Right ventricle myocardium inferior (tissue), 1 donor: ENCODE measurements around the gene DET1. TPM values are rescaled to one million over a fixed set of nuclear protein-coding genes. Genes with fewer than 3 reads are reported as not detected.

Experiments used
- ATAC-seq: fragments of 200-7000 bp; cut with Tn5 transposase; one replicate; pipeline ENCODE4 v1.9.1; 2020; ENCODE audit warnings: mild to moderate bottlenecking, moderate library complexity
- DNase-seq: peaks from one replicate; pipeline ENCODE4 v3.0.0; 2021; ENCODE audit errors: missing footprints
- intact Hi-C: fragments of 100-400 bp; cut with DNase I; formaldehyde crosslinking; loops from one replicate; pipeline ENCODE4 v1.11.0; 2022
- total RNA-seq: library from RNA; stranded (reverse); fragmentation: NEBNext Ultra II Directional; extraction: Animal tissue kit (Norgen Biotek cat#: 25700); gene quantifications from one replicate; pipeline ENCODE4 v1.2.1, GENCODE V29; 2021
- donor health status: DM: no; HTN: yes; CAD: no; lungs with severe emphysema.

DET1 gene
- total RNA-seq, 1 donor from 2014 or later, result 6.5 TPM

- intact Hi-C loops, result no loop called here
- ATAC-seq, result no peak
- DNase-seq, result no peak
These were observed 36.5 kb downstream of the DET1 start for GRCh38 chr15:88509964-88510363.

GRCh38 chr15:88509321-88509720 is 37.2 kb downstream of the DET1 start:
- intact Hi-C loops, result no loop called here
- ATAC-seq (no peak), DNase-seq (no peak)

- no peak for DNase-seq
- intact Hi-C loops, result no loop called here
These were observed 39.9 kb downstream of the DET1 start for GRCh38 chr15:88506628-88507027.

GRCh38 chr15:88505721-88506120 is 40.8 kb downstream of the DET1 start:
- no peak for ATAC-seq
- intact Hi-C loops, result no loop called here
- DNase-seq, result no peak

More at GRCh38 chr15:88506628-88507027, 39.9 kb downstream of the DET1 start:
- no peak for ATAC-seq

- DNase-seq (no peak), ATAC-seq (no peak)
- intact Hi-C loops, result no loop called here
These were observed 42.0 kb downstream of the DET1 start for GRCh38 chr15:88504445-88504844.

GRCh38 chr15:88498996-88499395 is 47.5 kb downstream of the DET1 start:
- ATAC-seq (peak; percentile 68), DNase-seq (no peak)
- intact Hi-C loops, result loop anchor here (1.0 kb wide), 1 partner anchor 47 kb away; the partner anchor contains the start of gene DET1

- intact Hi-C loops, result no loop called here
- ATAC-seq, result peak; percentile 80
- DNase-seq, result peak; percentile 75
These were observed 49.2 kb downstream of the DET1 start for GRCh38 chr15:88497109-88497765.

- DNase-seq, result no peak
- no peak for ATAC-seq
- intact Hi-C loops, result no loop called here
These were observed 52.6 kb downstream of the DET1 start for GRCh38 chr15:88493844-88494243.

GRCh38 chr15:88491158-88491557 is 55.3 kb downstream of the DET1 start:
- intact Hi-C loops, result no loop called here
- ATAC-seq (no peak), DNase-seq (no peak)

GRCh38 chr15:88490036-88490435 is 56.4 kb downstream of the DET1 start:
- no peak for ATAC-seq
- intact Hi-C loops, result no loop called here
- no peak for DNase-seq

- DNase-seq, result no peak
- intact Hi-C loops, result loop anchor here (2.0 kb wide), 1 partner anchor 75 kb away; no protein-coding TSS in a partner anchor
These were observed 57.2 kb downstream of the DET1 start for GRCh38 chr15:88489321-88489720.

GRCh38 chr15:88487796-88488523 is 58.5 kb downstream of the DET1 start:
- DNase-seq (no peak), ATAC-seq (no peak)
- intact Hi-C loops, result loop anchor here (2.0 kb wide), 1 partner anchor 77 kb away; no protein-coding TSS in a partner anchor

More at GRCh38 chr15:88489321-88489720, 57.2 kb downstream of the DET1 start:
- no peak for ATAC-seq

GRCh38 chr15:88487178-88487795 is 59.2 kb downstream of the DET1 start:
- ATAC-seq, result no peak
- DNase-seq, result no peak
- intact Hi-C loops, result no loop called here

- intact Hi-C loops, result no loop called here
- ATAC-seq, result no peak
These were observed 61.7 kb downstream of the DET1 start for GRCh38 chr15:88484682-88485331.

GRCh38 chr15:88482263-88482662 is 64.2 kb downstream of the DET1 start:
- DNase-seq, result no peak
- intact Hi-C loops, result no loop called here
- ATAC-seq, result no peak

More at GRCh38 chr15:88484682-88485331, 61.7 kb downstream of the DET1 start:
- DNase-seq, result no peak

GRCh38 chr15:88480981-88481380 is 65.5 kb downstream of the DET1 start:
- intact Hi-C loops, result no loop called here
- DNase-seq, result no peak
- no peak for ATAC-seq

GRCh38 chr15:88479169-88479568 is 67.3 kb downstream of the DET1 start:
- no peak for ATAC-seq
- intact Hi-C loops, result loop anchor here (5.0 to 10.0 kb wide), 3 partner anchors 68 to 416 kb away; partner anchors contain the start of genes DET1 and HAPLN3

GRCh38 chr15:88477904-88478303 is 68.6 kb downstream of the DET1 start:
- intact Hi-C loops, result loop anchor here (5.0 to 10.0 kb wide), 3 partner anchors 69 to 417 kb away; partner anchors contain the start of genes DET1 and HAPLN3
- no peak for DNase-seq
- no peak for ATAC-seq

More at GRCh38 chr15:88479169-88479568, 67.3 kb downstream of the DET1 start:
- no peak for DNase-seq

- no peak for DNase-seq
- intact Hi-C loops, result loop anchor here (5.0 to 10.0 kb wide), 3 partner anchors 70 to 418 kb away; partner anchors contain the start of genes DET1 and HAPLN3
- ATAC-seq, result peak; percentile 12
These were observed 69.4 kb downstream of the DET1 start for GRCh38 chr15:88477126-88477525.
